ENCODE data around the gene CACNA1I.

DNA sequence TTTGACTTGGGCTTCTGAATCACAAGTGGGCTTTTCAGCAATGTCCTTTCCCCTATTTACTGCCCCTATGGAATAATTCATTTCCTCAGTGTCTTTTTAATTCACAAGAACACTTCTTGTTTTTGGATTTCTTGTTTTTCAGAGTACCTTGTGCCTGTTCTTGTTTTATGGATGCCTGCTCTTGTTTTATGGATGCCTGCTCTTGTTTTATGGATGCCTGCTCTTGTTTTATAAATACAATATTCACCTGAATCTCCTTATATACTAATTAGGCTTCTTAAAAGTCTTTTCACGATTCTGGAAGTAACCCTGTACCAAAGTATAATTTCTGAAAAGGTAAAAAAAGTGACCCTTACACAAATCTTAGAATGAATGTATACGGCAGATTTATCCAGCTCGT lies 32.8 kb downstream of the CACNA1I start:
- TF ChIP-seq NR2C2 (CRISPR knock-in tag; IDR thresholded peaks at IDR 0.05), result no peak
- TF ChIP-seq, protein P1, sequence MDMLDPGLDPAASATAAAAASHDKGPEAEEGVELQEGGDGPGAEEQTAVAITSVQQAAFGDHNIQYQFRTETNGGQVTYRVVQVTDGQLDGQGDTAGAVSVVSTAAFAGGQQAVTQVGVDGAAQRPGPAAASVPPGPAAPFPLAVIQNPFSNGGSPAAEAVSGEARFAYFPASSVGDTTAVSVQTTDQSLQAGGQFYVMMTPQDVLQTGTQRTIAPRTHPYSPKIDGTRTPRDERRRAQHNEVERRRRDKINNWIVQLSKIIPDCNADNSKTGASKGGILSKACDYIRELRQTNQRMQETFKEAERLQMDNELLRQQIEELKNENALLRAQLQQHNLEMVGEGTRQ (CRISPR knock-in tag; IDR thresholded peaks at IDR 0.05), result no peak
- TF ChIP-seq, protein P2, sequence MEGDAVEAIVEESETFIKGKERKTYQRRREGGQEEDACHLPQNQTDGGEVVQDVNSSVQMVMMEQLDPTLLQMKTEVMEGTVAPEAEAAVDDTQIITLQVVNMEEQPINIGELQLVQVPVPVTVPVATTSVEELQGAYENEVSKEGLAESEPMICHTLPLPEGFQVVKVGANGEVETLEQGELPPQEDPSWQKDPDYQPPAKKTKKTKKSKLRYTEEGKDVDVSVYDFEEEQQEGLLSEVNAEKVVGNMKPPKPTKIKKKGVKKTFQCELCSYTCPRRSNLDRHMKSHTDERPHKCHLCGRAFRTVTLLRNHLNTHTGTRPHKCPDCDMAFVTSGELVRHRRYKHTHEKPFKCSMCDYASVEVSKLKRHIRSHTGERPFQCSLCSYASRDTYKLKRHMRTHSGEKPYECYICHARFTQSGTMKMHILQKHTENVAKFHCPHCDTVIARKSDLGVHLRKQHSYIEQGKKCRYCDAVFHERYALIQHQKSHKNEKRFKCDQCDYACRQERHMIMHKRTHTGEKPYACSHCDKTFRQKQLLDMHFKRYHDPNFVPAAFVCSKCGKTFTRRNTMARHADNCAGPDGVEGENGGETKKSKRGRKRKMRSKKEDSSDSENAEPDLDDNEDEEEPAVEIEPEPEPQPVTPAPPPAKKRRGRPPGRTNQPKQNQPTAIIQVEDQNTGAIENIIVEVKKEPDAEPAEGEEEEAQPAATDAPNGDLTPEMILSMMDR (IDR thresholded peaks at IDR 0.05), result no peak
- no peak for TF ChIP-seq NFE2L1 (CRISPR knock-in tag; IDR thresholded peaks at IDR 0.05)
- TF ChIP-seq, protein P3, sequence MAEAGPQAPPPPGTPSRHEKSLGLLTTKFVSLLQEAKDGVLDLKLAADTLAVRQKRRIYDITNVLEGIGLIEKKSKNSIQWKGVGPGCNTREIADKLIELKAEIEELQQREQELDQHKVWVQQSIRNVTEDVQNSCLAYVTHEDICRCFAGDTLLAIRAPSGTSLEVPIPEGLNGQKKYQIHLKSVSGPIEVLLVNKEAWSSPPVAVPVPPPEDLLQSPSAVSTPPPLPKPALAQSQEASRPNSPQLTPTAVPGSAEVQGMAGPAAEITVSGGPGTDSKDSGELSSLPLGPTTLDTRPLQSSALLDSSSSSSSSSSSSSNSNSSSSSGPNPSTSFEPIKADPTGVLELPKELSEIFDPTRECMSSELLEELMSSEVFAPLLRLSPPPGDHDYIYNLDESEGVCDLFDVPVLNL (CRISPR knock-in tag; IDR thresholded peaks at IDR 0.05; ENCODE audit: borderline replicate concordance, low read depth), result no peak
- TF ChIP-seq, protein P4, sequence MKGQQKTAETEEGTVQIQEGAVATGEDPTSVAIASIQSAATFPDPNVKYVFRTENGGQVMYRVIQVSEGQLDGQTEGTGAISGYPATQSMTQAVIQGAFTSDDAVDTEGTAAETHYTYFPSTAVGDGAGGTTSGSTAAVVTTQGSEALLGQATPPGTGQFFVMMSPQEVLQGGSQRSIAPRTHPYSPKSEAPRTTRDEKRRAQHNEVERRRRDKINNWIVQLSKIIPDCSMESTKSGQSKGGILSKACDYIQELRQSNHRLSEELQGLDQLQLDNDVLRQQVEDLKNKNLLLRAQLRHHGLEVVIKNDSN (CRISPR knock-in tag; IDR thresholded peaks at IDR 0.05), result no peak
- TF ChIP-seq KAT7 (CRISPR knock-in tag; IDR thresholded peaks at IDR 0.05; ENCODE audit: borderline replicate concordance), result no peak
- TF ChIP-seq ZNF138 (CRISPR knock-in tag; conservative IDR thresholded peaks at IDR 0.05), result no peak
- no peak for TF ChIP-seq MXD4 (CRISPR knock-in tag; IDR thresholded peaks at IDR 0.05; ENCODE audit: borderline replicate concordance)
- TF ChIP-seq CBFB (CRISPR knock-in tag; IDR thresholded peaks at IDR 0.05; ENCODE audit: low read depth), result no peak
- TF ChIP-seq, protein P5, sequence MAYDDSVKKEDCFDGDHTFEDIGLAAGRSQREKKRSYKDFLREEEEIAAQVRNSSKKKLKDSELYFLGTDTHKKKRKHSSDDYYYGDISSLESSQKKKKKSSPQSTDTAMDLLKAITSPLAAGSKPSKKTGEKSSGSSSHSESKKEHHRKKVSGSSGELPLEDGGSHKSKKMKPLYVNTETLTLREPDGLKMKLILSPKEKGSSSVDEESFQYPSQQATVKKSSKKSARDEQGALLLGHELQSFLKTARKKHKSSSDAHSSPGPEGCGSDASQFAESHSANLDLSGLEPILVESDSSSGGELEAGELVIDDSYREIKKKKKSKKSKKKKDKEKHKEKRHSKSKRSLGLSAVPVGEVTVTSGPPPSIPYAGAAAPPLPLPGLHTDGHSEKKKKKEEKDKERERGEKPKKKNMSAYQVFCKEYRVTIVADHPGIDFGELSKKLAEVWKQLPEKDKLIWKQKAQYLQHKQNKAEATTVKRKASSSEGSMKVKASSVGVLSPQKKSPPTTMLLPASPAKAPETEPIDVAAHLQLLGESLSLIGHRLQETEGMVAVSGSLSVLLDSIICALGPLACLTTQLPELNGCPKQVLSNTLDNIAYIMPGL (CRISPR knock-in tag; IDR thresholded peaks at IDR 0.05), result no peak
- no peak for TF ChIP-seq CREB1 (CRISPR knock-in tag; IDR thresholded peaks at IDR 0.05)
